Measurements from ENCODE around the gene KDM4C.

Gene KDM4C

GRCh38 chr9:7153134-7153533 lies 395.4 kb downstream of the KDM4C start:
- no peaks in the 10 kb centered on the region for H3F3A ChIP-seq (ENCODE audit: insufficient read depth, low read length)
- no peak overlapping the region for H3K4me3 ChIP-seq (ENCODE audit: low read depth, low read length, poor library complexity, severe bottlenecking)
- no peaks in the 10 kb centered on the region for H3K9me2 ChIP-seq (ENCODE audit: low read depth, low read length)
- H3K36me3 ChIP-seq (ENCODE audit: insufficient read depth, low read length), result peaks cover 7% of the 10 kb centered on the region
- no peak overlapping the region for H3K9ac ChIP-seq (ENCODE audit: low read length)
- peaks cover 8% of the 10 kb centered on the region for H3K4me1 ChIP-seq (ENCODE audit: insufficient read depth, low read length, severe bottlenecking)
- no peaks in the 10 kb centered on the region for H3K27me3 ChIP-seq (ENCODE audit: insufficient read depth, low read length)
- no peak overlapping the region for H2AFZ ChIP-seq (ENCODE audit: low read length)
- no peaks in the 10 kb centered on the region for H3K9me3 ChIP-seq (ENCODE audit: low read length)
- no peaks in the 10 kb centered on the region for H4K20me1 ChIP-seq (ENCODE audit: insufficient read depth, low read length)
- no peak overlapping the region for H3K27ac ChIP-seq (ENCODE audit: low read depth, low read length, poor library complexity, severe bottlenecking)
- H3K4me2 ChIP-seq (ENCODE audit: low read length), result no peak overlapping the region
- TF ChIP-seq CTCF (IDR thresholded peaks at IDR 0.05; ENCODE audit: low read length) (no peak), EZH2 (IDR thresholded peaks at IDR 0.05; ENCODE audit: borderline replicate concordance, low read length) (no peak)
- H3K79me2 ChIP-seq (ENCODE audit: insufficient read depth, low read length), result no peaks in the 10 kb centered on the region

GRCh38 chr9:7153566-7153965 lies 395.8 kb downstream of the KDM4C start:
- Histone ChIP-seq H3K4me2 (ENCODE audit: low read length) (no peak overlapping the region), H3K27ac (ENCODE audit: low read depth, low read length, poor library complexity, severe bottlenecking) (no peak overlapping the region), H4K20me1 (ENCODE audit: insufficient read depth, low read length) (no peaks in the 10 kb centered on the region), H3K9me3 (ENCODE audit: low read length) (no peaks in the 10 kb centered on the region), H3K27me3 (ENCODE audit: insufficient read depth, low read length) (no peaks in the 10 kb centered on the region), H3K79me2 (ENCODE audit: insufficient read depth, low read length) (no peaks in the 10 kb centered on the region), H2AFZ (ENCODE audit: low read length) (no peak overlapping the region), H3K9ac (ENCODE audit: low read length) (no peak overlapping the region), H3K9me2 (ENCODE audit: low read depth, low read length) (no peaks in the 10 kb centered on the region), H3K36me3 (ENCODE audit: insufficient read depth, low read length) (peaks cover 2% of the 10 kb centered on the region), H3K4me1 (ENCODE audit: insufficient read depth, low read length, severe bottlenecking) (peaks cover 8% of the 10 kb centered on the region), H3F3A (ENCODE audit: insufficient read depth, low read length) (no peaks in the 10 kb centered on the region), H3K4me3 (ENCODE audit: low read depth, low read length, poor library complexity, severe bottlenecking) (no peak overlapping the region)
- no peak for TF ChIP-seq EZH2 (IDR thresholded peaks at IDR 0.05; ENCODE audit: borderline replicate concordance, low read length)
- TF ChIP-seq CTCF (IDR thresholded peaks at IDR 0.05; ENCODE audit: low read length), result no peak

GRCh38 chr9:7154003-7154619 lies 396.3 kb downstream of the KDM4C start:
- no peaks in the 10 kb centered on the region for H3K9me2 ChIP-seq (ENCODE audit: low read depth, low read length)
- no peak overlapping the region for H2AFZ ChIP-seq (ENCODE audit: low read length)
- H3K27me3 ChIP-seq (ENCODE audit: insufficient read depth, low read length), result no peaks in the 10 kb centered on the region
- H3K4me3 ChIP-seq (ENCODE audit: low read depth, low read length, poor library complexity, severe bottlenecking), result no peak overlapping the region
- TF ChIP-seq CTCF (IDR thresholded peaks at IDR 0.05; ENCODE audit: low read length), result no peak
- no peak for TF ChIP-seq EZH2 (IDR thresholded peaks at IDR 0.05; ENCODE audit: borderline replicate concordance, low read length)
- no peak overlapping the region for H3K9ac ChIP-seq (ENCODE audit: low read length)
- no peaks in the 10 kb centered on the region for H3F3A ChIP-seq (ENCODE audit: insufficient read depth, low read length)
- H3K36me3 ChIP-seq (ENCODE audit: insufficient read depth, low read length), result no peaks in the 10 kb centered on the region
- no peak overlapping the region for H3K4me2 ChIP-seq (ENCODE audit: low read length)
- peaks cover 8% of the 10 kb centered on the region for H3K4me1 ChIP-seq (ENCODE audit: insufficient read depth, low read length, severe bottlenecking)
- no peaks in the 10 kb centered on the region for H3K79me2 ChIP-seq (ENCODE audit: insufficient read depth, low read length)
- no peak overlapping the region for H3K27ac ChIP-seq (ENCODE audit: low read depth, low read length, poor library complexity, severe bottlenecking)
- H3K9me3 ChIP-seq (ENCODE audit: low read length), result no peaks in the 10 kb centered on the region
- H4K20me1 ChIP-seq (ENCODE audit: insufficient read depth, low read length), result no peaks in the 10 kb centered on the region
